OCI-LY7 (cell line): ENCODE measurements around the gene POLR2J2. TPM values are rescaled to one million over a fixed set of nuclear protein-coding genes. Genes with fewer than 3 reads are reported as not detected.
"Not testable (repeated sequence)": the region's sequence is repeated elsewhere in the genome, so short reads cannot be mapped to it uniquely, and the experiment has no call there.

Experiments
- BruUV-seq: library from RNA; stranded (reverse); fragments of 400-500 nt; replicated peaks from 2 replicates; lab custom pipeline; 2021; lab: Mats Ljungman, UMichigan
- CTCF ChIA-PET: fragments of 300-600 bp; sonication (Branson Sonifier 250); formaldehyde crosslinking; loops from one replicate; lab custom pipeline; 2022; ENCODE audit warnings: antibody characterized with exemption; ENCODE audit not compliant: unreplicated experiment; lab: Charles Lee
- POLR2A ChIA-PET: fragments of 300-600 bp; sonication (Branson Sonifier 250); formaldehyde crosslinking; loops from one replicate; lab custom pipeline; 2022; ENCODE audit warnings: antibody characterized with exemption; lab: Charles Lee
- DNase-seq: peaks from one replicate; pipeline ENCODE4 v3.0.0-alpha.2; 2015; ENCODE audit warnings: low spot score
- H2AFZ ChIP-seq: fragments of 200-600 bp; sonication (generic), shearing (Covaris generic); 2 replicates; pipeline ENCODE4 v1.6.1; 2014; ENCODE audit warnings: mild to moderate bottlenecking, antibody characterized with exemption, low read length, moderate library complexity
- H3K27ac ChIP-seq: fragments of 200-600 bp; sonication (generic); 2 replicates; pipeline ENCODE4 v1.5.1; 2014; ENCODE audit warnings: mixed run types, low read depth, mild to moderate bottlenecking, moderate library complexity, low read length, inconsistent platforms; ENCODE audit not compliant: poor library complexity, severe bottlenecking
- H3K36me3 ChIP-seq: fragments of 200-600 bp; sonication (generic); 2 replicates; pipeline ENCODE4 v1.6.1; 2014; ENCODE audit warnings: mild to moderate bottlenecking, antibody characterized with exemption, low read length, moderate library complexity, mixed read lengths; ENCODE audit not compliant: insufficient read depth
- H3K4me1 ChIP-seq: fragments of 200-600 bp; sonication (generic); 2 replicates; pipeline ENCODE4 v1.5.1; 2014; ENCODE audit warnings: mild to moderate bottlenecking, low read length; ENCODE audit not compliant: insufficient read depth, poor library complexity, severe bottlenecking
- H3K4me2 ChIP-seq: fragments of 200-600 bp; sonication (generic); 2 replicates; pipeline ENCODE4 v1.6.1; 2014; ENCODE audit warnings: mild to moderate bottlenecking, low read length
- H3K4me3 ChIP-seq: fragments of 200-600 bp; sonication (generic); 2 replicates; pipeline ENCODE4 v1.5.1; 2014; ENCODE audit warnings: mild to moderate bottlenecking, low read depth, low read length; ENCODE audit not compliant: poor library complexity, severe bottlenecking
- H3K79me2 ChIP-seq: fragments of 200-600 bp; sonication (generic); 2 replicates; pipeline ENCODE4 v1.6.1; 2016; ENCODE audit warnings: low read depth, mild to moderate bottlenecking, low read length, moderate library complexity, mixed read lengths; ENCODE audit not compliant: insufficient read depth
- H3K9me2 ChIP-seq: fragments of 200-600 bp; sonication (generic); 2 replicates; pipeline ENCODE4 v1.6.1; 2016; ENCODE audit warnings: mild to moderate bottlenecking, low read length, mixed read lengths; ENCODE audit not compliant: insufficient read depth
- H3K9me3 ChIP-seq: fragments of 200-600 bp; sonication (generic); 2 replicates; pipeline ENCODE4 v1.6.1; 2014; ENCODE audit warnings: mild to moderate bottlenecking, mixed run types, low read length, mixed read lengths
- H4K20me1 ChIP-seq: fragments of 200-600 bp; sonication (generic); 2 replicates; pipeline ENCODE4 v1.6.1; 2014; ENCODE audit warnings: mild to moderate bottlenecking, antibody characterized with exemption, low read length, moderate library complexity, mixed read lengths; ENCODE audit not compliant: insufficient read depth
- intact Hi-C: fragments of 100-400 bp; cut with micrococcal nuclease; formaldehyde crosslinking; loops from one replicate; pipeline ENCODE4 v1.10.0; 2022; ENCODE audit not compliant: unreplicated experiment
- total RNA-seq, 2 experiments: library from RNA; depleted of rRNA in 1 of 2; stranded (reverse); fragments of >200 nt in 1 of 2; shearing (Covaris generic) in 1 of 2; gene quantifications; 2 replicates each; pipeline ENCODE4 v1.2.3, GENCODE V29; 2014 to 2022

Gene POLR2J2
- total RNA-seq, 2 experiments from 2014 or later = 5.4 to 16.2 TPM

- CTCF ChIA-PET = not testable (repeated sequence)
These were observed 19.1 kb upstream of the POLR2J2 start for GRCh38 chr7:102690602-102691001.

GRCh38 chr7:102689436-102690282 is 18.2 kb upstream of the POLR2J2 start:
- H3K4me1 ChIP-seq, POLR2A ChIA-PET, DNase-seq: not testable (repeated sequence)

More at GRCh38 chr7:102690602-102691001, 19.1 kb upstream of the POLR2J2 start:
- H3K36me3 ChIP-seq, H3K79me2 ChIP-seq, H3K27ac ChIP-seq, H3K4me1 ChIP-seq, POLR2A ChIA-PET, H3K4me2 ChIP-seq, intact Hi-C loops, DNase-seq, BruUV-seq, H4K20me1 ChIP-seq, H3K4me3 ChIP-seq, H3K9me2 ChIP-seq, H2AFZ ChIP-seq, H3K9me3 ChIP-seq: not testable (repeated sequence)

DNA sequence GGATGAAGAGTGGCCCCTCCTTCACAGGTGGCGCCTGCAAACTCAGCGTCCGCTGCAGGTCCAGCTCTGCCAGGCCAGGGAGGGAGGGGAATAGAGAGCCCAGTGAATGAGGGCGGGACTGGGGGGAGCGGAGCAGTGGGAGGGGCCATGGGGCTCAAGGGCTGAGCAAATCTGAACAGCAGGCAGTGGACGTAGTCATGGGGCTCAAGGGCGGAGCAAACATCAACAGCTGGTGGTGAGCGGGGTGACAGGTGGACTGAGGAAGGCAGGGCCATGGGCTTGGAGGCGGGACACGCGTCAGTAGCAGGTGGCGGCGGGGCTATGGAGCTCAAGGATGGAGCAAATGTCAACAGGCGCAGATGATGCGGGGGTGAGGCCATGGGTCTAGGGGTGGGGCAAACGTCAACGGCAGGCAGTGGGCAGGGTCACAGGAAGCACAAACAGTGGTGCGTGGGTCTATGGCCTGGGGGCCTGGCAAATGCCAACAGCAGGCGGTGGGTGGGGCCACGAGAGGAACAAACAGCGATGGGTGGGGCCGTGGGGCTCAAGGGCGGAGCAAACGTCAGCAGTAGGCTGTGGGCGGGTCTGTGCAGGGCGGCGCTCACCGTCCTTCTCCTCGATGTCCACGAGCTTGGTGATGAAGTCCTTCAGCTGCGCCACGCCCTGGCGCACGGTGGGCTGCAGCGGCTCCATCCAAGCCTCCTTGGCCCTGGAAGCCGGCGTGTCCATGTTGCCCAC is 17.0 kb upstream of the POLR2J2 start:
- BruUV-seq, DNase-seq, H3K36me3 ChIP-seq, H3K9me2 ChIP-seq, intact Hi-C loops, H3K4me3 ChIP-seq, H3K4me2 ChIP-seq, CTCF ChIA-PET, H4K20me1 ChIP-seq, H3K4me1 ChIP-seq, H3K9me3 ChIP-seq, H3K79me2 ChIP-seq, H3K27ac ChIP-seq, H2AFZ ChIP-seq, POLR2A ChIA-PET: not testable (repeated sequence)

More at GRCh38 chr7:102689436-102690282, 18.2 kb upstream of the POLR2J2 start:
- H4K20me1 ChIP-seq, H3K79me2 ChIP-seq, H3K27ac ChIP-seq, H3K9me2 ChIP-seq, H3K36me3 ChIP-seq, intact Hi-C loops, H2AFZ ChIP-seq, H3K4me3 ChIP-seq, H3K9me3 ChIP-seq, CTCF ChIA-PET, BruUV-seq: not testable (repeated sequence)
- 0 out of 2 replicates have a peak overlapping the region, but pooled peaks have one; percentile 23 for H3K4me2 ChIP-seq

DNA sequence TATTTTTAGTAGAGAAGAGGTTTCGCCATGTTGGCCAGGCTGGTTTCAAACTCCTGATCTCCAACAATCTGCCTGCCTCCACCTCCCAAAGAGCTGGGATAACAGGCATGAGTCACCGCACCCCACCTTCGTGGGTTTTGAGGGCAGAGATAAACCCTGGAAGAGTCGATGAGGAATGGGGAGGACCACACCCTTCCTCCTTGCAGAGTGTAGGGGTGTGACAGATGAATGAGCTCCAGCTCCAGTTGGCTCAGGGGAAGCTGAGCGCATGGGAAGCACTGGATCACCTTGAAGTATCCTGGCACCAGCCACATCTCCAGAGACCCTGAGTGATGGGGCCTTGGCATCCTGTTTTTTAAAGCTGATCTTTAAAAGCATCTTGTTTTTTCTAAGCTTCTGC is 11.1 kb upstream of the POLR2J2 start:
- H2AFZ ChIP-seq, CTCF ChIA-PET, H3K27ac ChIP-seq: not testable (repeated sequence)

GRCh38 chr7:102680780-102681179 is 9.3 kb upstream of the POLR2J2 start:
- H3K4me3 ChIP-seq, BruUV-seq, H2AFZ ChIP-seq, H3K36me3 ChIP-seq, H3K4me1 ChIP-seq, H3K79me2 ChIP-seq, H3K27ac ChIP-seq, H4K20me1 ChIP-seq, H3K9me3 ChIP-seq, DNase-seq, intact Hi-C loops, CTCF ChIA-PET, H3K4me2 ChIP-seq, H3K9me2 ChIP-seq, POLR2A ChIA-PET: not testable (repeated sequence)

More for the DNA sequence above, 11.1 kb upstream of the POLR2J2 start:
- H3K79me2 ChIP-seq, H3K9me3 ChIP-seq, H3K4me1 ChIP-seq, DNase-seq, H3K4me2 ChIP-seq, H4K20me1 ChIP-seq, intact Hi-C loops, H3K9me2 ChIP-seq, BruUV-seq, H3K4me3 ChIP-seq, H3K36me3 ChIP-seq, POLR2A ChIA-PET: not testable (repeated sequence)

- POLR2A ChIA-PET, H2AFZ ChIP-seq, H3K27ac ChIP-seq, DNase-seq, H3K4me3 ChIP-seq, H4K20me1 ChIP-seq, H3K79me2 ChIP-seq, intact Hi-C loops, H3K4me1 ChIP-seq, H3K9me2 ChIP-seq, H3K36me3 ChIP-seq, H3K4me2 ChIP-seq, BruUV-seq, H3K9me3 ChIP-seq, CTCF ChIA-PET: not testable (repeated sequence)
These were observed 4.1 kb upstream of the POLR2J2 start for GRCh38 chr7:102675545-102675944.
